Measurements from ENCODE around the gene XPNPEP3.
A peak's percentile ranks its signal among the peaks of the same experiment; 100 is the strongest.
"Not testable (repeated sequence)": the region's sequence is repeated elsewhere in the genome, so short reads cannot be mapped to it uniquely, and the experiment has no call there.

XPNPEP3 gene

DNA sequence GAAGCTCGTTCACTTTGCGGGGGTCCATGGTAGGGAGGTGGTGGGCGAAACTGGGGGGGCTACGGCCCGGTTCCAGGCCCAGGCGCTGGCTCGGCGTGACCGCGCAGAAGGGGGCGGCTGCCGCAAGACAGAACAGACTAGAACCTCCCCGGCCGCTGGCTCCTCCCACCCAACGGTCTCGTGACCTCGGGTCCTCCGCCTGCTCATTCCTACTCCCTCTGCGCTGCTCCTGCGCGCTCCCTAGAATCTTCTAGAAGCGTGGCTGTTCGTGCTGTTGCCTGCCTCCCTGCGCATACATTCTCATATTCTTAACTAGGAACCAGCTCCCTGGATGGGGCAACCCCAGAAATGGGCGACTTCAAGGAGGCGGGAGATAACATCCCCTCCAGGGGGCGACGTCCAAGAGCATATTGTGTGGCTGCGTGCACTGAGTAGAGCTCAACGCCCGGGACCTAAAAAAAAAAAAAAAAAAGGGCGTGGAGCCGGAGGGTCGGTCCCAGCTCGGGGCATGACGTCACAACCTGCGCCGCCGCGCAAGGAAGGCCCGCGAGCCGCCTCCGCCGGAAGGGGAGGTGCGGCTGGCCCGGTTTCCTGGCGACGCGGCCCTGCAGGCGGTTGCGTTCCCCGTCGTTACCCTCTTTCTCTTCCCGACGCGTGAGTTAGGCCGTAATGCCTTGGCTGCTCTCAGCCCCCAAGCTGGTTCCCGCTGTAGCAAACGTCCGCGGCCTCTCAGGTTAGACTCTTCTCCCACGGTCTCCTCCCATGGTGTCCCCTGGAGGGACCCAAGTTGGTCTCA lies at the start of gene XPNPEP3, which contains the start of gene ST13:
TSS of gene XPNPEP3 (plus strand) at position 636 of the 796 bp plus-strand sequence. CDS start at position 670, 34 bp downstream.
TSS of gene ST13 (minus strand) at position 127 of the 796 bp plus-strand sequence. CDS start at position 28, 99 bp downstream.
- DNase-seq = peak; percentile 85

DNA sequence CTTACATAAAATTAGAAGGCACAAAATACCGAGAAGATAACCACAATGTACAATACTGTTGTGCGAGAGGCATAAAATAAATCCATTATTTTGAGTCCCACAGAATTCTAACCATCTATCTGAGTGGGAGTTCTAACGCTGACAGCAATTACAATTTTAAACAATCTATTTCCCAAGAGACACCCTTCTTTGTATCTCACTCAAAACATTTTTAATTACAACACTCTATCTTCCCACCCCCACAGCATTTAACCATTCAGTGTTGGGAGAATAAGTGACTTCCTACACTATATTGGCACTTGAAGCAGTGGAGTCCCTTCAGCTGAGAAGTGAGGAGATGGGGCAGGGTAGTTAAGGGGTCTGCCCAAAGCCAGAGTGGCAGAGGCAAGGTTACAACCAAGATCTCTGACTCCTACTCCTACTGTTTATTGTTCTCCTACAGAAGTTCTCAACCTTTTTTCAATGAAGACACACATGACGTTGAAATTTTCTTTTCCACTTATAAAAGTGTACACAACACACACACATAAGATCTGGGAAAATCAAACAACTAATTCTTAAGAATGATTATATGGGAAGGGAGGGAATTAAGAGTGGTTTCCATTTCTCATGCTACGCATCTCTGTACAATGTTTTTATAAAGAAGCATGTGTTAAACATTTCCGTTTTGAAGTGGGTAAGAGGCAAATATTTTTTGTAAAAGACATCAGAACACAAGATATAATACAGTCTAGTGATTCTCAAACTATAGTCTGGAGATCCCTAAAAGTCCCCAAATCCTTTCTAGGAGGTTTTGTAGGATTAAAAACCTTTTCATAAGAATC lies 48.7 kb upstream of the XPNPEP3 start:
- DNase-seq = no peak

DNA sequence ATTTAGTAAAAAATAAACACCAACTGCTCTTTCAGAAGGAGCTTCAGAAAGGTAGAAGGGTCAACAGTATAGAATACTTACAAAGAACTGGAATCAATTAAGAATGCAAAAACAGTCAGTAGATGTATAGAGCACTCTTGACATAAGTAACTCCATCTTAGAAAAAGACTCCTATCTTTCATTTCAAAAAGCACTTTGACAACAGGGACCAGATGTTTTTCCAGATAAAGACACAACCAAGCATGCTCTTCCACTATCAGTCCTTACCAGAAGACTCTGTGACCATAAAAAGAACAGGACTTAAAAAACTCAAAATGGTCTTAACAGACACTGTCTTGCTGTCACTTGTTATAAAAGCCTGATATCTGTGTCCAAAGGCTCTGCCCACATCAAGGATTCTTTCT lies 43.0 kb upstream of the XPNPEP3 start:
- no peak for DNase-seq

DNA sequence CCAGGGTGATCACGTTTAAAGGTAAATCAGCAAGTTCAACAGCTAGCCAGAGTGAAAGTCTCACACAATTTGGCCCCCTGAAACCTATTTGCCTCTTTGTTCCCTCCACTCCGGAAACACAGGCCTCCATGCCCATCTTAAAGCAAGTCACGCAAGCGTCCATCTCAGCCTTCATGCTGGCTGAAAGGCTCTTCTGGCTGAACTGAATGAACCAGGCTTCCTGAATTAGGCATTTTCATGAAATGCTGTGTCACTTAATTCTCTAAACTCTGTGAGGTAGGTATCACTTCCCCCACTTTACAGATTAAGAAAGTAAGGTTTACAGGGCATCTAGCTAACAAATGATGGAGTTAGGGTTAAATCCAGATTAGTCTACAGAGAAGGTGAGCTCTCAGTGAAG lies 39.2 kb upstream of the XPNPEP3 start:
- no peak for DNase-seq

DNA sequence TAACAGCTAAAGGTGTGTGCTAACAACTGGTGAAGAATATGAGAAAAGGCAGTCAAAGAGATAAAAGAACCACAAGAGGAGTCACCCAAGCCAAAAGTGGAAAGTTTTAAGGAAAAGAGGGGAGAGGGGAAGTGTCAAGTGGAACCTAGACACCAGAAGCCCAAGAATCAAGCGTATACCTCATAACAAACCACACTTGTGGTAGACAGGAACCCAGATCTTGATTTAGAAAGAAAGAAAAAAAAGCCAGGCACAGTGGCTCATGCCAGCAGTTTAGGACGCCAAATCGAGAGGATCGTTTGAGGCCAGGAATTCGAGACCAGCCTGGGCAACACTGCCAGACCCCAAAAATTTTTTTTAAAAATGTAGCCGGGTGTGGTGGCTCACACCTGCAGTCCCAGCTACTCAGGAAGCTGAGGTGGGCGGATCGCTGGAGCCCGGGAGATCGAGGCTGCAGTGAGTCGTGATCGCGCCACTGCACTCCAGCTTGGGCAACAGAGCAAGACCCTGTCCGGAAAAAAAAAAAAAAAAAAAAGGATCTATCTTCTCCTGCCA lies 38.7 kb upstream of the XPNPEP3 start:
- no peak for DNase-seq

DNA sequence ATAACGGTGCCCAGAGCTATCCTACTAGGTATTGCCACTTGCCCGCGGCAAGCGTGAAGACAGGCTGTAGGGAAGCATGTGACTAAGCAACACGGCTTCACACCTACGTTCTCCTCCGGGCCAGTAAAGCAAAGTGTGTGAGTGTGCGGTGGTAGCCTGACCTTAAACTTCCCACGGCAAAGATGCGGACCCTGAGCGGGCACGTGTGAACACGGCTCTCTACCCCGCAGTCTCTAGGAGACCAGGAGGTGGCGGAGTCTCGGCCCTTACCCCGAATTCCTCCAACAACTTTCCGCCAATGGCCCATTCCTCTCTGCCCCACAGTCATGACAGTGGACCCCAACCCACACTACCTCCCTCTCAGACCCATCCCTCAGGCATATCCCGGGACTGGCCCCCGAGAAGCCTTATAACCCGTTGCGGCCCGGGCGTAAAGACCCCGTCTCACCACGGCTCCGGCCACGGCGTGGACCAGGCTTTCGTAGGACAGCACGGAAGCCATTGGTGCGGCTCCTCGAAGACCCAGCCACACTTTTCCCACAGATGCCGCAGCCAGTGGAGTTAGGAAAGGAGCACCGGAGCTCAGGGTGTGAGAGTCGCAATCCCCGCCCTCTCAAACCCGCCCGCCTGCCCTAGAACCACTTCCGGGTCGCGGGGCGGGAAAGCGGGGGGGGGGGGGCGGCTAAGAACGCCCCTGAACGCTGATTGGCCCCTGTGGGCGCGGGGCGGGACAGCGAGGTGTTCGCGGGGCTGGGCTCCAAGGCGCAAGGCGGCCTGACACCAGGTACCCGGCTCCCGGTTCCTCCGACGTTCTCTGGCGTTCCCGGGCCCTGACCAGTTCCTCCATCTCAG lies 38.0 kb upstream of the XPNPEP3 start, which contains the start of gene SLC25A17:
TSS of gene SLC25A17 (minus strand) at position 600 of the 852 bp plus-strand sequence. CDS start at position 502, 98 bp downstream.
- DNase-seq = peak; percentile 69

DNA sequence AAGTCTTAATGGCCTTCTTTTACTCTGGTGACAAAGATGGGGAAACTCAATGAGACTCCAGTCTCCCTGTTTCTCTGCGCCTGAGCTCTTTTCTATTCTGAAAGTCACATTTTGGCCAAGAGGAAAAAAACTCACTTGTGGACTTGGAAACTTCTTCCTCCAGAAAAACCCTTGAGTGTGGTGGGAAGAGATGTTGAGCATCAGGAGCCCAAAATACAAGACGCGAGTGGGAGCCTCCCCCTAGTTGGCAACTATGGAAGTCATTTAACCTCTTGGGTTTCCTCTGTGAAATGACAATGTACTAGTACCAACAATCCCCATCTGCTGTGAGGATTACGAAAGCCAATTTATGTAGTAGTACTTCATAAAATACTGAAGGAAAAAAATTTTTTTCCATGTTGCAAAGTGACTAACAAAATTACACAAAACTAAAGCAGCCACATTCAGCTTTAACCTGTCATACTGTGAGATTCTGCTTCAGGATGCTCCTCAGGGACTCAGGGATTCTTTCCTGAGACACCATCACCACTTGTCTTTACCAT lies 37.3 kb upstream of the XPNPEP3 start:
- no peak for DNase-seq

DNA sequence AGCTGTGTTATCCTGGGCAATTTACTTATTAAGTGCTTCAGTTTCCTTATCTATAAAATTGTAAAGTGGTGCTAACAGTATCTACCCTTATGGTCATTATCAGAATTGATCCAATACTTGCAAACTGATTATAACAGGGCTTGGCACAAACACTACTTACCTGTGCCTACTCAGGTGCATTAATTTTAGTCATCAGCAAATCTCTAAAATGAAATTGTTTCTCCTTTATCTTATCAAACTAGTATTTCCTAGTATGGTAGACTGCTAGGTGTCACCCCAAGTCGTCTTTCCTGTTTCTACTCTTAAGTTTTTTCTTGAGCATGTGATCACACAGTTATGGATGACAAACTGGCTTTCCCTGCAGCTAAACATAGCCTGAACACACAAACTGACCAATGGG lies 33.5 kb upstream of the XPNPEP3 start:
- no peak for DNase-seq

DNA sequence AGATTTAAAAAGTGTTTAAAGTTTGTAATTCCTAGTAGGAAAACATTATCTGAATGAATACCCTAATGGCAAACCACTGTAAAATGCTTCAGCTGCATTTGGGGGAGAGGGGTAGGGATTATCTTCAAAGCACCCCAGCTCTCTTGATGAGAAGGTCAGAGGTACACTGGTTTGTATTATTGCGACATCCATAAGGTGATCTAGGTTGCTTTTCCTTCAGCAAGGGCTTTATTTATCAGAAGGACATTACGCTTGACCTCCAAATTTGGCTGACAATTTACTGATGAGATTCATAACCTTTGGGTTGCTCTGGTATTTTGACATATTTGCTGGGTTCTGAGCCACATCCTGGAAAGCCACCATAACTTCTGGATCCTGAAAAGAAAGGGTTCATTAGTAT lies 30.7 kb upstream of the XPNPEP3 start:
- DNase-seq = not testable (repeated sequence)

DNA sequence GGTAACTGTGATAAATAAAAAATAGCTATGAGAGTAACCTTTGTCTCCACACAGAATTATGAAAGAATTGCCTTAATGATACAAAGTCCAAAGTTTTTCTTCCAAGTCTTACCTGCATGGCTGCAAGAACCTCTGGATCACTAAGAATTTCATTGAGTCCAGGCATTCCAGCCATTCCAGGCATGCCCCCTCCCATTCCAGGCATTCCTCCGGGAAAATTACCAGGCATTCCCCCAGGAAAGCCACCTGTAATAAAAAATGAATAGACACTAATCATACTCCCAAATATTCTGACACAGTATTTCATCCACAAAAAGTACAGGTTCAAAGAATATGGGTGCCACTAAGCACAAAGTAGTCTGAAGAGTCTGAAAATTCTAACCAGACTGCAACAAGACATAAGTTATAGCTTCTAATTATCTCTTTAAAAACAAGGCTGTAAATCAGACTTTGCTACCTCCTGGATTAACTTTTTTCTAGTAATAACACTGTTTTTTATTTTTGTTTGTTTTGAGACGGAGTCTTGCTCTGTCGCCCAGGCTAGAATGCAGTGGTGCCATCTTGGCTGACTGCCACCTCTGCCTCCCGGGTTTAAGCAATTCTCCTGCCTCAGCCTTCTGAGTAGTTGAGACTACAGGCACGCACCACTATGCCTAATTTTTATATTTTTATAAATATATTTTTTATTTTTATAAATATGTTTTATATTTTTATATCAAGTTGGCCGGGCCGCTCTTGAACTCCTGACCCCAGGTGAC lies 29.8 kb upstream of the XPNPEP3 start:
- no peak for DNase-seq

DNA sequence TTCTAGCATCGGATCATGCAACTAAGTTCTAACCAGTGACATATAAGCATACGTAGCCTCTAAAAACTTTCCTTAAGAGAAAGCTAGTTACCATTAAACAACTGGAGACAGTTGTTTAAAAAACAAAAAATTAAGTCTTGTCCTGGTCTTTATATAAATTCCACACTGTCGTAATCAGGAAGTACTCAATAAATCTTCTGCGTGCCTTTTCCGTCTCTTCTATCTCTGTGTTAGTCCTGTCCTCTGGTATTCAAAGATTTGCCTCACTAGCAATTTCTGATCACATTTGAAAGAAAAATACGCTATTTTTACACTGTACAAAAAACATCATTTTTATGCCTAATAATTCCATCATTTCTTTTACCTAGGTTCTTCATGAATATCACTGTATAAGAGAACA lies 27.8 kb upstream of the XPNPEP3 start:
- no peak for DNase-seq

DNA sequence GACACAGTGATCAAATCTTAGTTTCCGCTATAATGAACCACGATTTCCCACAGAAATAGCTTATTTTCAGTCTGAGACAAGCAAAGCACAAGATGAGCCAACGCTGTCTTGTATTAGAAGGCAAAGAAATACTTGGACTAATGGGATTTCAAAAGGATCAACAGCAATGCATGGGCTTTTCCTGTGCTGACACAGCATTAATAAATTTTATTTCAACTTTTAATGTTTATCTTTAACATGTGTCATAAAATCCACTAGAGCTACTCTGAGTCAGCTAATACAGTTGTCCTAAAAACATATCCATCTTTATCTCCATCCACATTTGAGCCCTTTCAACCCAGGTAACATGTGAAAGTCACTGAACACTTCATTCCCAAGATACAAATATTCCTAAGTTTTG lies 22.3 kb upstream of the XPNPEP3 start:
- no peak for DNase-seq

DNA sequence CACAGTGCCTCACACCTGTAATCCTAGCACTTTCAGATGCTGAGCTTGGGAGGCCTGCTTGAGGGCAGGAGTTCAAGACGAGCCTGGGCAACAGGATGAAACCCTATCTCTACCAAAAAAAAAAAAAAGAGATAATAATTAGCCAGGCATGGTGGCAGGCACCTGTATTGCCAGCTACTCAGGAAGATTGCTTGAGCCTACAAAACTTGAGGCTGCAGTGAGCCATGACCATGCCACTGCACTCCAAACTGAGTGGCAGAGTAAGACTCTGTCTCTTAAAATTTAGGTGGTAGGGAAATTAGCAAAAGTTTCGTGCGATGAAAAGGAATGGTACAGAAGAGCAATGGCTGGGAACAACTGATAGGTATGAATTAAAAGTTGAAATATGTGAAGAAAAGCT lies 18.5 kb upstream of the XPNPEP3 start:
- no peak for DNase-seq

DNA sequence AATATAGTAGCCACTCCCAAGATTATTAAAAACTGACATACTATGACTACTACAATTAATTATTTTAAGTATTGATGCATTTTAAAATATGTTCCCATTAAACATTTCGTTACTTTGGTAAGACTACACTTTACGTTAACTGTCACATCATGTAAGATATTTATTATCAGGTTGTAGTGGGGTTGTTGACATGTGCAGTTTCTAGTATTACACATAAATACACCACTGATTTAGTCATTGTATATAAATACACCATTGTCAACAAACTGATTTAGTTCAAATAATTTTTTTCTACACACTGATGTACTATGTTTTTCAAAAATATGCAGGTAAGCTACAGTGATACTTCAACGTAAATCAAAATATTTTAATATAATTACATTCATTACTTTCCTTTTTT lies 12.0 kb upstream of the XPNPEP3 start:
- DNase-seq = no peak

DNA sequence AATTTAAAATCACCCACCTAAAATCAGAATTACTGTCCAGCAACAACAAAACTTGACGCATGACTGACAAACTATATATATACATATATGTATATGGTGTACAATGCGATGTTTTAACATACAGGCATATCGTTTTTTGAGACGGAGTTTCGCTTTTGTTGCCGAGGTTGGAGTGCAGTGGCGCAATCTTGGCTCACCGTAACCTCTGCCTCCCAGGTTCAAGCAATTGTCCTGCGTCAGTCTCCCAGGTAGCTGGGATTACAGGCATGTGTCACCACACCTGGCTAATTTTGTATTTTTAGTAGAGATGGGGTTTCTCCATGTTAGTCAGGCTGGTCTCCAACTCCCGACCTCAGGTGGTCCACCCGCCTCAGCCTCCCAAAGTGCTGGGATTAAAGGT lies 11.1 kb upstream of the XPNPEP3 start:
- not testable (repeated sequence) for DNase-seq

DNA sequence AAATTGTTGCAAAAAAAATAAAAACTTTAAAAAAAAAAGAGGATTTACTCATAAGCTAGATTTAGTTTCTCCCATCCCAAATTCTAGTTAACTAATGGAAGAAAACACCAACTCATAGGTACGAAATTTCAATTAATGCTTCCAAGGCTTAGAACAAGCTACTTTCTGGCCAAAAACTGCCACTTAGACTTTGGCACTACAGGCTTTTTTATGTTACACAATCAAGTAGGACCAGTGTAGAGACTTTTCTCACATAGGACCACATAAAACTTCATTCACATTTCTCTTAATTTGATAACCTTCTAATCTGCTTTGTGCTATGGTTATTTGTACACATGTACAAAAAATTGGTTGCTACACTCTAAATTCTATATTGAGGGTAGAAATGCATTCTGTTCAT lies 3.6 kb upstream of the XPNPEP3 start:
- DNase-seq = no peak

DNA sequence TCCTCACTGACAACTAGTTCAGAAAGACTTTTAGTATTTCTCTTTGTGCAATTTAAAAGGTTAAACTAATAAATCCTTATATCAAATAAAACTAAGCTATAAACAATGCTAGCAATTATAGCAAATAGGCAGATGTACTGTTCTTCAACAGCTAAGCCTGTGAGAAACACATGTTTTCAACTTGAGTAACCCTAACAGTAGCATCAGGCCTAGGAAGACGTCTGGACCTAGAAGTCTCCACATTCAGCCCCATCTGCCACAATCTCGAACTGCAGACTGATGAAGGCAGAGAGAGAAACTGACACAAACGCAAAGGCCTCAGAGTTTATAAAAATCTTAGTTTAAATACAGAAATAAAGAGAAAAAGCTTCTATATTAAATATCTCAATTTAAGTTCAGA lies 3.0 kb upstream of the XPNPEP3 start:
- no peak for DNase-seq

DNA sequence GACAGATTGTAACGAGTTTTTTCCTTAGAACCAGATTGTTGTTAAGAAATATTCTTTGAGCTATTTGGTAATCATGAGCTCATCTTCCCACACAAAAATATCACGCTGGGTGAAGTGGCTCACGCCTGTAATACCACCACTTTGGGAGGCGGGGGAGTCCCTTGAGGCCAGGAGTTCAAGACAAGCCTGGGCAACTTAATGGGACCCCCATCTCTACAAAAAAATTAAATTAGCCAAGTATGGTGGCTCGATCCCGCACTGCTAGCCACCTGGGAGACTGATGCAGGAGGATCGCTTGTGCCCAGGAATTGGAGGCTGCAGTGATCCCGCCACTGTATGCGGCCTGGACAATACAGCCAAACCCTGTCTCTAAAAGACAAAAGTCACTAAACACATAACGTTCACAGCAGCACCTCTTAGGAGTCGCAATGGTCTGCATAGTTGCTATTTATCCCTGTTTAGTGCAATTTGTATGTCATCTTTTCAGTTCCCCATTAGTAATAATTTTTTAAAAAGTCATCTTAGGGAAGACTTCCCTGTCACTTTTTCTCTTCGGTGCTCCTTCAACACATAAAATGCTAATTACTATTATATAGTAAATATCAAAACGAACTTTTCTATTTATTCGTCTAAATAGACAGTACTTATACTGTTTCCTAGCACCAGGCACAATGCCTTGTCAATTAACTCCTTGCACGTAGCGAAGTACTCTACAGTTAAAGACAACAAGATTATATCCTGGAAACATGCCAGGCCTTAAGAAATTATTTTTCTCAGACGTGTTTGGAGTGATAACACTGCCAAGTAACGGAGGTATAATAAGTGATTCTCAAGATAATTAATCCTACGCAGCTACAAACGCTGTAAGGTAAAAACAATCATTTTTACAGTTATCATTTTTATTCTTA lies 1.6 kb upstream of the XPNPEP3 start:
- no peak for DNase-seq

DNA sequence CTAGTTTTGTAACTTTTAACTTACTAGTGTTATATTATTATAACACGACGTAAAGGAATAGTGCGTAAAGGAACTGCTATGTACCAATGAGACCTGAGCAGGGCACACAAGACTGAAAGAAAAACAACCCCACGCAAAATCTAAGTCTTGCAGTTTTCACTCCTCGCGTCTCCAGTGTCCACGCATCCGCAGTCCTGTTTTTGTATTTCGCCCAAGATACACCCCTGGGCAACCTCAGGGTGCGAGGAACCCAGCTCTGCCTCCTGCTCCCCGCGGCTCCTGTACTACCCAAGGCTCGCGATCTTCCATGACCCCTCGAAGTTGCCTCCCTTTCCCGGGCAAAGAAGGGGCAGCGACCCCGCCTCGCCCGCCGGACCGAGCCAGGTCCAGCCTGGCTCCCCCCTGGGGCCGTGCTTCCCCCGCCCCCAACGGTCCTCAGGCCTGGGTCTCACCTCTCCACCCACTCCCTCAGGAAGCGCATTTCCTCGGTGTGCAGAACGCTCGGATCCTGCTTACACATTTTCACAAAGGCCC lies 902 bp upstream of the XPNPEP3 start:
- DNase-seq = no peak

DNA sequence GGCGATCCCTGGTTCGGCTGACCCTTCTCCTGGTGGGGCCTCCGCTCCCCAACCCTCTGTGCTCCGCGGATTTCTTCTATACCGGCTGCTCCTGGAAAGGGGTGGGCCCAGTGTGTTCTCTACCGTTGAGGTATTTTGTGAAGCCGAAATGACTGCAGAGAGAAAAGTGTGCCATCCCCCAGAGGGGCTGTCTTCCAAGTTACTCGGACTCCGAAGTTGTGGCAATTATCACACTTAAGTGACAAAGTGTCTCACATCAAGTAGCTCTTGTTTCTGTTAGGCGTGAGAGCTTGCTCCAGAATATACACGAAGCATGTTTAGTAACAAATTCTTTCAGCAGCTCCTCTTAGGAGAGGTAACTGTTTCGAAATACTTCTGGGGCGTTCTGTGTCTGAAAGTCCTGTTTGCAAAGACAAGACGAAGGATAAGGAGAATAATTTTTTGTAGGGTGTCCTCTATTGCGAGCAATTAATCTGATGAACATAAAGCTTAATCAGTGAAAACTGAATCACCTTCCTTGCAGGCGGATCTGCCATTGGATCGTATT lies 434 bp downstream of the XPNPEP3 start:
- no peak for DNase-seq
